OCI-LY7 (cell line): ENCODE results near the gene PNMA6F.

Experiments used
- CTCF ChIP-seq: fragments of 200-600 bp; sonication (generic); conservative IDR thresholded peaks from 2 replicates; pipeline ENCODE4 v1.5.1; 2014; ENCODE audit warnings: mild to moderate bottlenecking, antibody characterized with exemption, low read length, moderate library complexity, mixed read lengths
- EZH2phosphoT487 ChIP-seq: fragments of 200-600 bp; sonication (generic); IDR thresholded peaks from 2 replicates; pipeline ENCODE4 v1.6.1; 2018; ENCODE audit warnings: low read depth, borderline replicate concordance, mild to moderate bottlenecking, mixed run types, antibody characterized with exemption, low read length, moderate library complexity, mixed read lengths

- no peak for TF ChIP-seq CTCF
- no peak for TF ChIP-seq EZH2phosphoT487
Observed at GRCh38 chrX:153366119-153366518, 44.6 kb upstream of the PNMA6F start.
